Mammary epithelial cell (primary cell): Measurements from ENCODE around the gene ZNRD2.

ENCODE experiments used
- CTCF ChIP-seq, 2 donors: IDR thresholded peaks in 1 of 2; conservative IDR thresholded peaks in 1 of 2; 2 replicates each; pipeline ENCODE4 v1.5.1; 2011 to 2012; ENCODE audit warnings: inconsistent platforms in 2 of 2, low read length in 2 of 2, mild to moderate bottlenecking in 2 of 2, control low read depth in 1 of 2, low read depth in 1 of 2; ENCODE audit not compliant: insufficient read depth in 1 of 2; ENCODE audit errors: extremely low read depth in 1 of 2
- EZH2 ChIP-seq: IDR thresholded peaks from 2 replicates; pipeline ENCODE4 v1.6.1; 2012; ENCODE audit warnings: low read length, inconsistent platforms, borderline replicate concordance

GRCh38 chr11:65572356-65573051 is 2.2 kb downstream of the ZNRD2 start, which contains the start of gene FAM89B:
- TF ChIP-seq CTCF (conservative IDR thresholded peaks at IDR 0.05 in 1 of 2, IDR thresholded peaks at IDR 0.05 in 1 of 2; ENCODE audit: extremely low read depth in 1 of 2, insufficient read depth in 1 of 2, low read depth in 1 of 2, low read length in 2 of 2) = no peak
- no peak for TF ChIP-seq EZH2
